Measurements from ENCODE around the gene ACSF2.

ACSF2 gene

DNA sequence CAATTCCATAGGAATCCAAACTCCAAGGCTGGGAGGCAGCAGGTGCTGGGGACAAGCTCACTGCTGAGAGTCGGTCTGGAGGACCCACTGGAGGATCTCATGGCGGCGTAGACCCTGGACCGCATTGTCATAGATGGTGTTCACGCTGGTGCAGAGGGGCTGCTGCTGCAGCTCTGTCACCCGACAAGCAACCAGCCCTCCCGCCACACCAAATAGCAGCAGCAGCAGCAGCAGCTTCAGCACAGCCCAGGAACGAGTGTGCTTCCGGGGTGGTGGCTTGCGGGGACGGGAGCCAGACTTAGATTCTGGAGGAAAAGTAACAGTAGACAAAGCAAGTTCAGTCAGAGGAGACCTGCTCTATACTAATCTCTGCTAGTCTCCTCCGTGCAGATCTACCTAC lies 43.1 kb upstream of the ACSF2 start:
- DNase-seq (ENCODE audit: low read depth), result no peak
- TF ChIP-seq, protein P1, sequence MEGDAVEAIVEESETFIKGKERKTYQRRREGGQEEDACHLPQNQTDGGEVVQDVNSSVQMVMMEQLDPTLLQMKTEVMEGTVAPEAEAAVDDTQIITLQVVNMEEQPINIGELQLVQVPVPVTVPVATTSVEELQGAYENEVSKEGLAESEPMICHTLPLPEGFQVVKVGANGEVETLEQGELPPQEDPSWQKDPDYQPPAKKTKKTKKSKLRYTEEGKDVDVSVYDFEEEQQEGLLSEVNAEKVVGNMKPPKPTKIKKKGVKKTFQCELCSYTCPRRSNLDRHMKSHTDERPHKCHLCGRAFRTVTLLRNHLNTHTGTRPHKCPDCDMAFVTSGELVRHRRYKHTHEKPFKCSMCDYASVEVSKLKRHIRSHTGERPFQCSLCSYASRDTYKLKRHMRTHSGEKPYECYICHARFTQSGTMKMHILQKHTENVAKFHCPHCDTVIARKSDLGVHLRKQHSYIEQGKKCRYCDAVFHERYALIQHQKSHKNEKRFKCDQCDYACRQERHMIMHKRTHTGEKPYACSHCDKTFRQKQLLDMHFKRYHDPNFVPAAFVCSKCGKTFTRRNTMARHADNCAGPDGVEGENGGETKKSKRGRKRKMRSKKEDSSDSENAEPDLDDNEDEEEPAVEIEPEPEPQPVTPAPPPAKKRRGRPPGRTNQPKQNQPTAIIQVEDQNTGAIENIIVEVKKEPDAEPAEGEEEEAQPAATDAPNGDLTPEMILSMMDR (conservative IDR thresholded peaks at IDR 0.05; ENCODE audit: low read depth, low read length), result no peak
- H3K4me3 ChIP-seq (ENCODE audit: low read length), result no peak overlapping the region

DNA sequence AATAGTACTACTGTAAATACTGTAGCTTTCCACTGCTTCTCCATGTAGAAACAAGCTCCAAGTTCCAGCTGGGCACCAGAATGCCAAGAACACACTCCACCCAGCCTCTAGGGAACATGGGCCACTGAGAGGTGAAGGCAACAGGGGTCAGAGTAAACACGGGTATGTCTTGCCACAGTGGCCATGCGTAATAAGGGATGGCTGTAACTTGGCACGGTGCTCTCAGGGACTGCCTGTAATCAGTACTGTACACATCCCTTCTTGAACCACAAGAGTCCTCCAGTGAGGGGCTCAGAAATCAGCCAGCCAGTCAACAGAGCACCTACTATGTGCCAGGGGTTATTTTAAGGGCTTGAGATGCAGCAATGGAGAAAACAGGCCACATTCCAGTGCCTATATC lies 39.5 kb upstream of the ACSF2 start:
- TF ChIP-seq, protein P1 (conservative IDR thresholded peaks at IDR 0.05; ENCODE audit: low read depth, low read length), result no peak
- H3K4me3 ChIP-seq (ENCODE audit: low read length), result no peak overlapping the region

DNA sequence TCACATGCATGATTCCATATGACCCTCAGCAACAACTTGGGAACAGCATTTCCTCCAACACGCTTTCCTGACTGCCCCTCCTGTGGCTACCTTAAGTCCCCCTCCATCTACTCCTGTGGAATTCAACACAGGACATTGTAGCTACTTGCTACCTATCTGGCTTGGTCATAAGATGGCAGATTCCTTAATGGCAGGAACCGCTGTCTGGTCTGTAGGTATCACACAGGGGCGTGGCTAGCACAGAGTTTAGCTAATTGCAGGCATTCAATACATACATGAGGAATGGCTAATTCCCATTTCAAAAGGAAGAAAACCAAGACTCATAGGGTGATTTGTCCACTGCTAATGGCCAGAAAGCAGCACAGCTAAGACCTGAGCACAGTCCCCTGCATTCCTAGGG lies 37.3 kb upstream of the ACSF2 start:
- no peak overlapping the region for H3K4me3 ChIP-seq (ENCODE audit: low read length)
- DNase-seq (ENCODE audit: low read depth), result no peak
- TF ChIP-seq, protein P1 (conservative IDR thresholded peaks at IDR 0.05; ENCODE audit: low read depth, low read length), result no peak

More for the DNA sequence above, 39.5 kb upstream of the ACSF2 start:
- DNase-seq (ENCODE audit: low read depth), result no peak

DNA sequence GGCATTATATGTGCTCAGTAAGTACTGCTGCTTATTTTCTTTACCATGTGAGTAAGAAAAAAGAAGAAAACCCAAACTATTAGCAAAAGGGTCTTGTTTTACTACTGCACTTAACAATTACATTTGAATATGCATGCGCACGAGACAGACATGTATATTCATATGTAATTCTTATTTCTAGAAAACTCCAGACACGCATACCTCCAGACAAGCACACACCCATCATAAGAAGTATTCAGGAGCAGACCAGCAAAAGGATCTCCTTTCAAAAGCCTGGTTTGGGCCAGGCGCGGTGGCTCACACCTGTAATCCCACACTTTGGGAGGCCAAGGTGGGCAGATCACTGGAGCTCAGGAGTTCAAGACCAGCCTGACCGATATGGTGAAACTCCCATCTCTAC lies 36.5 kb upstream of the ACSF2 start:
- no peak for DNase-seq (ENCODE audit: low read depth)
- TF ChIP-seq, protein P1 (conservative IDR thresholded peaks at IDR 0.05; ENCODE audit: low read depth, low read length), result no peak
- H3K4me3 ChIP-seq (ENCODE audit: low read length), result no peak overlapping the region

DNA sequence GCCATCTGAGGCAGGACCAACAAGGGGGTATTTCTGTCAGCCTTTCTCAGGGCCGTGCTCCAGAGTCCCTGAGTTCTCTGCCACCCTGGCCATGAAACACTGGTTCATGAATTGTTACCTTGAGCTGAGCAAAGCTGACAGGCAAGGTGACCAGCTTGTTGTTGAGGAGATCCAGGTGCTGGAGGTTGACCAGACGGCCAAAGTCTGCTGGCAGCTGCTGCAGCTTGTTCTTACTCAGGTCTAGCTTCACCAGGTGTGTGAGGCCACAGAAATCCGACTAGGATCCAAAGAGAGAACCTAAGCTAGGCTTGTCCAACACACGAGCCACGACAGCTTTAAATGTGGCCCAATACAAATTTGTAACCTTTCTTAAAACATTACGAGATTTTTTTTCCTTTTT lies 33.4 kb upstream of the ACSF2 start:
- TF ChIP-seq, protein P1 (conservative IDR thresholded peaks at IDR 0.05; ENCODE audit: low read depth, low read length), result no peak
- H3K4me3 ChIP-seq (ENCODE audit: low read length), result no peak overlapping the region

DNA sequence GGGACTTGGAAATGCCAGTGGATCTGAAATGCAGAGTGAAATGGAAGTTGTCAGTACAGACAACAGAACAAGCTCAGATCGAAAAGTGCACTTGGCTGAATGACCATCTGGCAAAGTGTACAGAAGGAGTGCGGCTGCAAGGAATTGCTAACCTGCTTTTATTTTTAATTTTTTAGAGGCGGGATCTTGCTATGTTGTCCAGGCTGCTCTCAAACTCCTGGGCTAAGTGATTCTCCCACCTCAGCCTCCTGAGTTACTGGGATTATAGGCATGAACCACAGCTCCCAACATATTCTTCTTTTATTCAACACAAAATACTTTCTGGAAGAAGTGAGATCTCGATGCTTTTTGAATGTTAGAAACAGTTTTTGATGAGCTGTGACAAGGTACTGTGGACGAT lies 32.3 kb upstream of the ACSF2 start:
- no peak for DNase-seq (ENCODE audit: low read depth)
- TF ChIP-seq, protein P1 (conservative IDR thresholded peaks at IDR 0.05; ENCODE audit: low read depth, low read length), result no peak
- H3K4me3 ChIP-seq (ENCODE audit: low read length), result no peak overlapping the region

More for the DNA sequence above, 33.4 kb upstream of the ACSF2 start:
- DNase-seq (ENCODE audit: low read depth), result no peak

DNA sequence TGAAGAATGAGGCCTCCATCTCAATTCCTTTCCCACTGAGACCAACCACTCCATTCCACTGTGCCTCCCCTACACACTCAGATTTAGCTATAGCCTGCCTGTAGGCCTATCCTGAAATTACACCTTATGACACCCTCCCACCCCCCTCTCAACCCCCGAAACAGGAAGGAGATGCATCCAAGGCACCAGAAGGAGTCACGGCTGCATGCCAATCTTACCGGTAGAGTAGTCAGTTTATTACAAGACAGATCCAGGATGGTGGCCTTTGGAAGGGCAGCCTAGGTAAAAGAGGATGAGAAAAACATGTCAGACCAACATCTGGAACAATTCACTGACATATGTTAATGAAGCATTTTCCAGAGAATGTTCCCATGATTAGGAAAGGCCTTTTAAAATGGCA lies 31.3 kb upstream of the ACSF2 start:
- TF ChIP-seq, protein P1 (conservative IDR thresholded peaks at IDR 0.05; ENCODE audit: low read depth, low read length), result no peak
- DNase-seq (ENCODE audit: low read depth), result no peak
- no peak overlapping the region for H3K4me3 ChIP-seq (ENCODE audit: low read length)
